ENCODE data around the gene SYP.

Gene SYP

GRCh38 chrX:49192722-49193328 lies 7.2 kb downstream of the SYP start:
- H3K27ac ChIP-seq (ENCODE audit: low read depth in 2 of 2, low read length in 2 of 2), result no peak overlapping the region
- H3K9me3 ChIP-seq (ENCODE audit: control insufficient read depth in 2 of 2, low read length in 2 of 2), result no peaks in the 10 kb centered on the region
- no peaks in the 10 kb centered on the region for H3K36me3 ChIP-seq (ENCODE audit: control insufficient read depth in 2 of 2, insufficient read depth in 2 of 2, low read length in 2 of 2)
- H3K4me3 ChIP-seq (ENCODE audit: low read length in 2 of 2), result no peak overlapping the region
- no peak overlapping the region for H3K9ac ChIP-seq (ENCODE audit: low read depth in 1 of 2, low read length in 2 of 2)
- H3K4me1 ChIP-seq (ENCODE audit: control insufficient read depth in 2 of 2, insufficient read depth in 2 of 2, low read length in 2 of 2), result no peaks in the 10 kb centered on the region
- H3K27me3 ChIP-seq (ENCODE audit: control insufficient read depth in 2 of 2, insufficient read depth in 2 of 2, low read length in 2 of 2), result peaks cover 0 to 3% of the 10 kb centered on the region in 2 donors

- Histone ChIP-seq H3K9ac (ENCODE audit: low read depth in 1 of 2, low read length in 2 of 2) (peak overlapping the region; percentile 71 to 75), H3K4me1 (ENCODE audit: control insufficient read depth in 2 of 2, insufficient read depth in 2 of 2, low read length in 2 of 2) (no peaks in the 10 kb centered on the region), H3K9me3 (ENCODE audit: control insufficient read depth in 2 of 2, low read length in 2 of 2) (no peaks in the 10 kb centered on the region), H3K27me3 (ENCODE audit: control insufficient read depth in 2 of 2, insufficient read depth in 2 of 2, low read length in 2 of 2) (no peaks in the 10 kb centered on the region), H3K36me3 (ENCODE audit: control insufficient read depth in 2 of 2, insufficient read depth in 2 of 2, low read length in 2 of 2) (no peaks in the 10 kb centered on the region), H3K27ac (ENCODE audit: low read depth in 2 of 2, low read length in 2 of 2) (peak overlapping the region; percentile 79 to 90), H3K4me3 (ENCODE audit: low read length in 2 of 2) (peak overlapping the region; percentile 62 to 74)
Observed at GRCh38 chrX:49191574-49192011, 8.4 kb downstream of the SYP start.

GRCh38 chrX:49190821-49191573 lies 9.0 kb downstream of the SYP start:
- no peaks in the 10 kb centered on the region for H3K36me3 ChIP-seq (ENCODE audit: control insufficient read depth in 2 of 2, insufficient read depth in 2 of 2, low read length in 2 of 2)
- peak overlapping the region; percentile 79 to 90 for H3K27ac ChIP-seq (ENCODE audit: low read depth in 2 of 2, low read length in 2 of 2)
- no peaks in the 10 kb centered on the region for H3K4me1 ChIP-seq (ENCODE audit: control insufficient read depth in 2 of 2, insufficient read depth in 2 of 2, low read length in 2 of 2)
- H3K9me3 ChIP-seq (ENCODE audit: control insufficient read depth in 2 of 2, low read length in 2 of 2), result no peaks in the 10 kb centered on the region
- peak overlapping the region; percentile 62 to 74 for H3K4me3 ChIP-seq (ENCODE audit: low read length in 2 of 2)
- H3K9ac ChIP-seq (ENCODE audit: low read depth in 1 of 2, low read length in 2 of 2), result peak overlapping the region; percentile 71 to 75
- H3K27me3 ChIP-seq (ENCODE audit: control insufficient read depth in 2 of 2, insufficient read depth in 2 of 2, low read length in 2 of 2), result no peaks in the 10 kb centered on the region

GRCh38 chrX:49189606-49190005 lies 10.4 kb downstream of the SYP start:
- Histone ChIP-seq H3K36me3 (ENCODE audit: control insufficient read depth in 2 of 2, insufficient read depth in 2 of 2, low read length in 2 of 2) (no peaks in the 10 kb centered on the region), H3K4me1 (ENCODE audit: control insufficient read depth in 2 of 2, insufficient read depth in 2 of 2, low read length in 2 of 2) (peaks cover 0 to 8% of the 10 kb centered on the region in 2 donors), H3K9ac (ENCODE audit: low read depth in 1 of 2, low read length in 2 of 2) (peak overlapping the region in 1 of 2 donors; percentile 20), H3K4me3 (ENCODE audit: low read length in 2 of 2) (peak overlapping the region in 1 of 2 donors; percentile 26), H3K9me3 (ENCODE audit: control insufficient read depth in 2 of 2, low read length in 2 of 2) (no peaks in the 10 kb centered on the region), H3K27ac (ENCODE audit: low read depth in 2 of 2, low read length in 2 of 2) (peak overlapping the region; percentile 31 to 61), H3K27me3 (ENCODE audit: control insufficient read depth in 2 of 2, insufficient read depth in 2 of 2, low read length in 2 of 2) (no peaks in the 10 kb centered on the region)

- Histone ChIP-seq H3K36me3 (ENCODE audit: control insufficient read depth in 2 of 2, insufficient read depth in 2 of 2, low read length in 2 of 2) (peaks cover 0 to under 1% of the 10 kb centered on the region in 2 donors), H3K4me1 (ENCODE audit: control insufficient read depth in 2 of 2, insufficient read depth in 2 of 2, low read length in 2 of 2) (peaks cover 0 to 13% of the 10 kb centered on the region in 2 donors), H3K9me3 (ENCODE audit: control insufficient read depth in 2 of 2, low read length in 2 of 2) (no peaks in the 10 kb centered on the region), H3K27me3 (ENCODE audit: control insufficient read depth in 2 of 2, insufficient read depth in 2 of 2, low read length in 2 of 2) (no peaks in the 10 kb centered on the region), H3K9ac (ENCODE audit: low read depth in 1 of 2, low read length in 2 of 2) (no peak overlapping the region), H3K27ac (ENCODE audit: low read depth in 2 of 2, low read length in 2 of 2) (no peak overlapping the region), H3K4me3 (ENCODE audit: low read length in 2 of 2) (no peak overlapping the region)
Observed at GRCh38 chrX:49188468-49189076, 11.4 kb downstream of the SYP start.

- peaks cover 0 to 3% of the 10 kb centered on the region in 2 donors for H3K36me3 ChIP-seq (ENCODE audit: control insufficient read depth in 2 of 2, insufficient read depth in 2 of 2, low read length in 2 of 2)
- no peaks in the 10 kb centered on the region for H3K27me3 ChIP-seq (ENCODE audit: control insufficient read depth in 2 of 2, insufficient read depth in 2 of 2, low read length in 2 of 2)
- no peak overlapping the region for H3K4me3 ChIP-seq (ENCODE audit: low read length in 2 of 2)
- H3K9me3 ChIP-seq (ENCODE audit: control insufficient read depth in 2 of 2, low read length in 2 of 2), result no peaks in the 10 kb centered on the region
- no peak overlapping the region for H3K27ac ChIP-seq (ENCODE audit: low read depth in 2 of 2, low read length in 2 of 2)
- peaks cover 0 to 13% of the 10 kb centered on the region in 2 donors for H3K4me1 ChIP-seq (ENCODE audit: control insufficient read depth in 2 of 2, insufficient read depth in 2 of 2, low read length in 2 of 2)
- no peak overlapping the region for H3K9ac ChIP-seq (ENCODE audit: low read depth in 1 of 2, low read length in 2 of 2)
Observed at GRCh38 chrX:49187526-49187925, 12.5 kb downstream of the SYP start.

GRCh38 chrX:49187028-49187394 lies 13.0 kb downstream of the SYP start:
- H3K4me1 ChIP-seq (ENCODE audit: control insufficient read depth in 2 of 2, insufficient read depth in 2 of 2, low read length in 2 of 2), result peaks cover 0 to 13% of the 10 kb centered on the region in 2 donors
- no peak overlapping the region for H3K27ac ChIP-seq (ENCODE audit: low read depth in 2 of 2, low read length in 2 of 2)
- peaks cover 2 to 3% of the 10 kb centered on the region in 2 donors for H3K36me3 ChIP-seq (ENCODE audit: control insufficient read depth in 2 of 2, insufficient read depth in 2 of 2, low read length in 2 of 2)
- H3K9me3 ChIP-seq (ENCODE audit: control insufficient read depth in 2 of 2, low read length in 2 of 2), result no peaks in the 10 kb centered on the region
- no peak overlapping the region for H3K4me3 ChIP-seq (ENCODE audit: low read length in 2 of 2)
- no peak overlapping the region for H3K9ac ChIP-seq (ENCODE audit: low read depth in 1 of 2, low read length in 2 of 2)
- H3K27me3 ChIP-seq (ENCODE audit: control insufficient read depth in 2 of 2, insufficient read depth in 2 of 2, low read length in 2 of 2), result no peaks in the 10 kb centered on the region

GRCh38 chrX:49186125-49187027 lies 13.6 kb downstream of the SYP start, which contains the start of gene PRICKLE3:
Gene PRICKLE3, minus strand, starts transcription at chrX:49186373. Its CDS starts 76 bp downstream, at chrX:49186297.
- peaks cover 2 to 3% of the 10 kb centered on the region in 2 donors for H3K36me3 ChIP-seq (ENCODE audit: control insufficient read depth in 2 of 2, insufficient read depth in 2 of 2, low read length in 2 of 2)
- H3K4me1 ChIP-seq (ENCODE audit: control insufficient read depth in 2 of 2, insufficient read depth in 2 of 2, low read length in 2 of 2), result peaks cover 0 to 13% of the 10 kb centered on the region in 2 donors
- peak within 1 kb of the TSS; percentile 69 to 78 for H3K4me3 ChIP-seq (ENCODE audit: low read length in 2 of 2)
- H3K27ac ChIP-seq (ENCODE audit: low read depth in 2 of 2, low read length in 2 of 2), result peak within 1 kb of the TSS; percentile 78 to 80
- no peaks in the 10 kb centered on the region for H3K27me3 ChIP-seq (ENCODE audit: control insufficient read depth in 2 of 2, insufficient read depth in 2 of 2, low read length in 2 of 2)
- H3K9me3 ChIP-seq (ENCODE audit: control insufficient read depth in 2 of 2, low read length in 2 of 2), result no peaks in the 10 kb centered on the region
- H3K9ac ChIP-seq (ENCODE audit: low read depth in 1 of 2, low read length in 2 of 2), result peak within 1 kb of the TSS; percentile 74 to 76

- peak overlapping the region; percentile 34 to 67 for H3K4me3 ChIP-seq (ENCODE audit: low read length in 2 of 2)
Observed at GRCh38 chrX:49184294-49185281, 15.4 kb downstream of the SYP start.

More at GRCh38 chrX:49184294-49185281, 15.4 kb downstream of the SYP start:
- H3K4me1 ChIP-seq (ENCODE audit: control insufficient read depth in 2 of 2, insufficient read depth in 2 of 2, low read length in 2 of 2), result peaks cover 0 to 13% of the 10 kb centered on the region in 2 donors
- H3K36me3 ChIP-seq (ENCODE audit: control insufficient read depth in 2 of 2, insufficient read depth in 2 of 2, low read length in 2 of 2), result peaks cover 3 to 9% of the 10 kb centered on the region in 2 donors
- H3K9ac ChIP-seq (ENCODE audit: low read depth in 1 of 2, low read length in 2 of 2), result peak overlapping the region; percentile 47 to 71
- no peaks in the 10 kb centered on the region for H3K9me3 ChIP-seq (ENCODE audit: control insufficient read depth in 2 of 2, low read length in 2 of 2)
- H3K27ac ChIP-seq (ENCODE audit: low read depth in 2 of 2, low read length in 2 of 2), result peak overlapping the region; percentile 78 to 80
- no peaks in the 10 kb centered on the region for H3K27me3 ChIP-seq (ENCODE audit: control insufficient read depth in 2 of 2, insufficient read depth in 2 of 2, low read length in 2 of 2)

All from mucosa of rectum (tissue), 2 donors.